ENCODE data around the gene KRTAP19-8.

KRTAP19-8 gene

DNA sequence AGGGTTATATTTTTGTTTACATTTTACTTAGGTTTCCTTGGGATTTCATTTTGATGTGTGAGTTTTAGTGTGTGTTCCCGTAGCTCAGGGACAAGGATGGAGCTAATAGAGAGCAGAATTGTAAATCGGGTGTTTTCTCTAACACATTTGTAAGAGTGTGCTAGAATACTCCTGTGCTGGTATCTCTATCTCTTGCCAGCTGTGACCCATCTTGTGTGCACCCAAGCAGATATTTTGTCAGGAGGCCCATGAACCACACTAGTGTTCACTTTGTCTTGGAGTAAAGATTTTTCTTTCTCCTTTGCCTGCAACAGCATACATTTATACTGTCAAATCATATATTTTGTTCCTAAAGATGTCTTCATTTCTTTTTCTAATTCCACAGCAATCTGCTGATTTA, 23.4 kb downstream of the KRTAP19-8 start:
- DNase-seq (ENCODE audit: low read depth) = no peak
- TF ChIP-seq, protein P1, sequence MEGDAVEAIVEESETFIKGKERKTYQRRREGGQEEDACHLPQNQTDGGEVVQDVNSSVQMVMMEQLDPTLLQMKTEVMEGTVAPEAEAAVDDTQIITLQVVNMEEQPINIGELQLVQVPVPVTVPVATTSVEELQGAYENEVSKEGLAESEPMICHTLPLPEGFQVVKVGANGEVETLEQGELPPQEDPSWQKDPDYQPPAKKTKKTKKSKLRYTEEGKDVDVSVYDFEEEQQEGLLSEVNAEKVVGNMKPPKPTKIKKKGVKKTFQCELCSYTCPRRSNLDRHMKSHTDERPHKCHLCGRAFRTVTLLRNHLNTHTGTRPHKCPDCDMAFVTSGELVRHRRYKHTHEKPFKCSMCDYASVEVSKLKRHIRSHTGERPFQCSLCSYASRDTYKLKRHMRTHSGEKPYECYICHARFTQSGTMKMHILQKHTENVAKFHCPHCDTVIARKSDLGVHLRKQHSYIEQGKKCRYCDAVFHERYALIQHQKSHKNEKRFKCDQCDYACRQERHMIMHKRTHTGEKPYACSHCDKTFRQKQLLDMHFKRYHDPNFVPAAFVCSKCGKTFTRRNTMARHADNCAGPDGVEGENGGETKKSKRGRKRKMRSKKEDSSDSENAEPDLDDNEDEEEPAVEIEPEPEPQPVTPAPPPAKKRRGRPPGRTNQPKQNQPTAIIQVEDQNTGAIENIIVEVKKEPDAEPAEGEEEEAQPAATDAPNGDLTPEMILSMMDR (IDR thresholded peaks at IDR 0.05; ENCODE audit: low read length, missing control alignments) = no peak
- no peak overlapping the region for H3K4me3 ChIP-seq (replicated peaks; ENCODE audit: low read depth, low read length)

DNA sequence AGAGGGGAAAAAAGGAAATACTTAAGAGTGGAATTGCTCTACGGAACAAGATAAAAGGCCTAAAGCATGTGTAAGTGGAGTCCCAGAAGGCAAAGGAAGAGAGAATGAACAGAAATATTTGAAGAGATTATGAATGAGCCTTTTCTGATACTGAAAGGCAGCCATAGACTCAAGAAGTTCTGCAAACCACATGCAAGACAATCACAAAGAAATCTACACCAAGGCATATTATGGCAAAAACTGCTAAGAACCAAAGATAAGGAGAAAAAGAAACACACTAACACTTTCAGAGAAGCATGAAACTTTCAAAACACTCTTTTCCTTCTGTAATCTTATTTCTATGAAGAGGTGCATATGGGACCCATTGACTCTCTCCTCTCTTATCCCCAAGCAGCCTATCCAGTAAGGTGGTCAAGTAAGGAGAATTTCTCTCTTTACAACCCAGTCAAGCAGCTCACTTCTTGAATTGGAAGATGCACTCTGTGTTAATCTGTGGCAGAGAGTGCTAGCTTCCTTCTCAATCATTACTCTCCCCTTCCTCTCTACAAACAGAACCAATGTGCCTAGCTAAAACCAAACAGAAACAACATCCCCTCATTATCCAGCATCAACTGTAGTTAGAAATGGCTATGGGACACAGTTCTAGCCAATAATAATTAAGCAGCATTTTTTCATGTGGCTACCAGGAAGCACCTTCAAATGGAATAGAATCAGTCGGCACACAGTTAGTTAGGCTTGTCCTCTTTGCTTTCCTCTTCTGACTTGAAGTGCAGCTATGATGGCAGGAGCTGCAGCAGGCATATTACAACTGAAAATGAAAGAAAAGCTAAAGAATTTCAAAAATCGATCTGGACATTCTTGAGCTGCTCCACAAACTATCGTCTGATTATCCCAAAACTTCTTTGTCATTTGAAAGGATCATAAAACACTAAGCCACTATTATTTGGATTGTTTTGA, 25.9 kb downstream of the KRTAP19-8 start:
- no peak overlapping the region for H3K4me3 ChIP-seq (replicated peaks; ENCODE audit: low read depth, low read length)
- TF ChIP-seq, protein P1 (IDR thresholded peaks at IDR 0.05; ENCODE audit: low read length, missing control alignments) = no peak
- DNase-seq (ENCODE audit: low read depth) = no peak

DNA sequence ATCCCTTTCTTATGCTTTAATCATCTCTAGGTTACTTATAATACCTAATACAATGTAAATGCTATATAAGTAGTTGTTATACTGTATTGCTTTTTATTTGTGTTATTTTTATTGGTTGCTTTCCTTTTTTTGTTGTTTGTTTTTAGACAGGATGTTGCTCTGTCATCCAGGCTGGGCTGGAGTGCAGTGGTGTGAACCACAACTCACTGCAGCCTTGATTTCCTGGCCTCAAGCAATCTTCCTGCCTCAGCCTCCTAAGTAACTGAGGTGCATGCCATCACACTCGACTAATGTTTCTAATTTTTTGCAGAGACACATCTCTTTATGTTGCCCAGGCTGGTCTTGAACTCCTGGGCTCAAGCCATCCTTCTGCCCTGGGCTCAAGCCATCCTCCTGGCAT, 26.9 kb downstream of the KRTAP19-8 start:
- H3K4me3 ChIP-seq (replicated peaks; ENCODE audit: low read depth, low read length) = no peak overlapping the region
- DNase-seq (ENCODE audit: low read depth) = no peak
- TF ChIP-seq, protein P1 (IDR thresholded peaks at IDR 0.05; ENCODE audit: low read length, missing control alignments) = no peak

DNA sequence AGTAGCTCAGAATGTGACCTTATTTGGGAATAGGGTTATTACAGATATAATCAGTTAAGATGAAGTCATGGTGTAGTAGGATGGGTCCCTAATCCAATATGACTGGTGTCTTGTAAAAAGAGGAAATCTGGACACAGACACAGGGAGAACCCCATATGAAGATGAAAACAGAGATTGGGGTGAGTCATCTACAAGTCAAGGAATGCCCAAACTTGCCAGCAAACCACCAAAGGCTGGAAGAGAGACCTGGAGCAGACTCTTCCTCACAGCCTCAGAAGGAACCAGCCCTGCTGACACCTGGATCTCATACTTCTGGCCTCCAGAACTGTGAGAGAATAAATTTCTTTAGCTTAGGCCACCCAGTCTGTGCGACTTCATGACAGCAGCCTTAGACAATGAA, 29.9 kb downstream of the KRTAP19-8 start:
- no peak overlapping the region for H3K4me3 ChIP-seq (replicated peaks; ENCODE audit: low read depth, low read length)
- TF ChIP-seq, protein P1 (IDR thresholded peaks at IDR 0.05; ENCODE audit: low read length, missing control alignments) = no peak
- DNase-seq (ENCODE audit: low read depth) = no peak

DNA sequence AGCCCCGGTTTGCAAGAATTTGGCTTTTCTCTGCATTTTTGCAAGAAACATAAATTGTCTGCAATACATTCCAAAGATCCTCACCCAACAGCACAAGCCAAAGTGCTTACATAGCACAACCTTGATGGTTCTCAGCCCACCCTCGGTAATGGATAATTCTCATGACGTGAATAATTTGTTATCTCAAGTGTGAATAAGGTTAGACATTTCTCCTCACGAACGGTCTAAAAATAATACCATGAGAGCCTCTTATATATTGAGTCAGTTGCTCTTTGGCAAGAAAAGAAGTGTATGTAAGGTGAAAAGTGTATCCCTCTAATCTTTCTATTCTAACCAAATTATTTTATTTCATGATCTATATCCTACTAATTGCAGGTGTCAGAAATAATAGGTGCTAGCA, 33.3 kb downstream of the KRTAP19-8 start:
- no peak for DNase-seq (ENCODE audit: low read depth)
- TF ChIP-seq, protein P1 (IDR thresholded peaks at IDR 0.05; ENCODE audit: low read length, missing control alignments) = no peak
- no peak overlapping the region for H3K4me3 ChIP-seq (replicated peaks; ENCODE audit: low read depth, low read length)

DNA sequence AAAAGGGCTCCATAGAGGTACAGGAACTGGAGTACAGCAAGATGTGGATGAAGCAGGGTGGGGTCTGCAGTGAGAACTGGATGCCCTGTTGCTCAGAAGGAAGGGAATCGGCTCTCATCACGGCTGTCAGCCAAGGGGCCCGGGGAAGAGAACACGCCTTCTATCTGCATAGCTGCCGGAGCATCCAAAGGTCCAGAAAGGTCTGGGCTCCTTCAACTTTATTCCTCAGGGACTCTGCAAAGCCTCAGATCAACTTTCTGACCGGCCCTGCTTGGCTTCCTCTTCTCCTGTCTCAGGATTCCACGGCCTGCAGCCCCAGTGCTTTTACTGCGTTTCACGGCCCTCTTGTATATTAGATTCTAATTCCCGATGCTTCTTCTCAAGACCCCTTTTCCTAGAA, 34.8 kb downstream of the KRTAP19-8 start:
- DNase-seq (ENCODE audit: low read depth) = no peak
- H3K4me3 ChIP-seq (replicated peaks; ENCODE audit: low read depth, low read length) = no peak overlapping the region
- TF ChIP-seq, protein P1 (IDR thresholded peaks at IDR 0.05; ENCODE audit: low read length, missing control alignments) = no peak

DNA sequence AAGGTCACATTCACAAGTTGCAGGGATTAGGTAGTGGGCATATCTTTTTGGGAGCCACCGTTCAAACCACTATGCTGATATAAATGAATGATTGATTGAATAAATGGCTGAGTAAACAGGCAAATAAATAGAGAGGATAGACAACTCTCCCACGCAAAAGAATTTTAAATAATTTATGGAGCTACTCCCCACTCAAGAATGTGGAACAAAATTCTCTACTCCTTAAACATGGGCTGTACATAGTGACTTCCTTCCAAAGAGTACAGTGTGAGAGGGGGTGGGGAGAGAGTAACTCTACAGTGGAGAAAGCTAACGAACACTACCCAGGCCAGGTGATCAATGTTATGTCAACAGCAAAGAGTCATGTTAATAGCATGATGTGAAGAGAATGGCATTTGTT, 40.7 kb downstream of the KRTAP19-8 start:
- no peak overlapping the region for H3K4me3 ChIP-seq (replicated peaks; ENCODE audit: low read depth, low read length)
- TF ChIP-seq, protein P1 (IDR thresholded peaks at IDR 0.05; ENCODE audit: low read length, missing control alignments) = no peak
- DNase-seq (ENCODE audit: low read depth) = no peak
